ENCODE data around the gene DNM2. TPM values are rescaled to one million over a fixed set of nuclear protein-coding genes. Genes with fewer than 3 reads are reported as not detected.

The DNM2 gene
- total and polyA plus RNA-seq, 2 experiments from 2014 or later, result 47.2 to 60.5 TPM

- H3K4me1 ChIP-seq (ENCODE audit: insufficient read depth), result peaks cover 10% of the 10 kb centered on the region
- H3F3A ChIP-seq (ENCODE audit: insufficient read depth), result peaks cover 10% of the 10 kb centered on the region
- H3K79me2 ChIP-seq (ENCODE audit: insufficient read depth), result peaks cover 39% of the 10 kb centered on the region
- peak overlapping the region; percentile 97 for H2AFZ ChIP-seq
- H3K4me3 ChIP-seq, result peak overlapping the region; percentile 71
- no peaks in the 10 kb centered on the region for H3K27me3 ChIP-seq (replicated peaks; ENCODE audit: insufficient read depth)
- in situ Hi-C loops (cut with MboI), result no loop called here
- no peaks in the 10 kb centered on the region for H3K9me3 ChIP-seq (ENCODE audit: low read depth)
- H3K9ac ChIP-seq, result peak overlapping the region; percentile 70
- no peak for DNase-seq
- H3K9me2 ChIP-seq (ENCODE audit: insufficient read depth), result no peaks in the 10 kb centered on the region
- no peaks in the 10 kb centered on the region for H3K36me3 ChIP-seq (ENCODE audit: low read depth)
- H4K20me1 ChIP-seq (ENCODE audit: insufficient read depth), result no peaks in the 10 kb centered on the region; the same call in 1 of the 2 replicates
- 3 to 11% methylated on average over 9 to 22 of the region's 22 CpGs for WGBS, 2 experiments (ENCODE audit: low coverage in 1 of 2, low lambda C conversion rate in 2 of 2, missing lambda C conversion rate in 2 of 2)
- H3K4me2 ChIP-seq (ENCODE audit: unreplicated experiment), result peak overlapping the region; percentile 82
- peak overlapping the region; percentile 59 for H3K27ac ChIP-seq
- TF ChIP-seq EZH2phosphoT487 (IDR thresholded peaks at IDR 0.05; ENCODE audit: insufficient read depth, low read depth) (no peak), EZH2 (IDR thresholded peaks at IDR 0.05; ENCODE audit: insufficient read depth, poor library complexity, severe bottlenecking) (no peak)
Observed at GRCh38 chr19:10870501-10870954, 152.6 kb downstream of the DNM2 start.

GRCh38 chr19:10870955-10871603 lies 153.2 kb downstream of the DNM2 start, which contains the start of gene CARM1:
Gene CARM1 (plus strand): TSS chr19:10871553. CDS start chr19:10871703, 150 bp downstream.
- H3K4me1 ChIP-seq (ENCODE audit: insufficient read depth), result peaks cover 10% of the 10 kb centered on the region
- in situ Hi-C loops (cut with MboI), result no loop called here

DNA sequence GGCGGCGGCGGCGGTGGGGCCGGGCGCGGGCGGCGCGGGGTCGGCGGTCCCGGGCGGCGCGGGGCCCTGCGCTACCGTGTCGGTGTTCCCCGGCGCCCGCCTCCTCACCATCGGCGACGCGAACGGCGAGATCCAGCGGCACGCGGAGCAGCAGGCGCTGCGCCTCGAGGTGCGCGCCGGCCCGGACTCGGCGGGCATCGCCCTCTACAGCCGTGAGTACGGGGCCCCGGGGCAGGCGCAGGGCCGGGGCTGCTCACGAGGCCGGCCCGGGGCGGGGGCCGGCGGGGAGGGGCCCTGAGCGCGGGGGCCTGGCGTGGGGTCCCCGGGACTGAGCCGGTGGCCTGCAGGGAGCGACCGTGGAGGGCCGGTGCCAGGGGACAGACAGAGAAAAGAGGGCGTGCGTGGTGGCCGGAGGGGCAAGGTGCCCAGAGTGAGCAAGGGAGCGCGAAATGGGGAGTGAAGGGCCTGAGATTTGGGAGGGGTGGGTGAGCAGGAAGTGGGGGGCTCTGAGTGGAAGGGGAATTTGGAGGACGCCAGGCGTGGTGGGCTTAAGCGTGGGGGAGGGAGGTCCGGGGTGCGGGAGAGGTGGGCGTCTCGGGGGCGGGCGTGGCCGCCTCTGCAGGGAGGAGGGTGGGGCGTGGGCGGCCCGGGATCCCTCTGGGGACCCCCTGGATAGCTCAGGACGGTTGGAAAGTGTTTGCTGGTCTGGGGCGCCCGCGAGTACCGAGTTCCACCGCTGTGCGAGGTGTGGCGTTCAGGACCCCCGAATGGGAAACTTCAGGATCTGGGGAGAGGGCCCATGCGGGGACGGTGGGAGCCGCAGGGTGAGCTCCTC lies 154.0 kb downstream of the DNM2 start:
- peak; percentile 62 for DNase-seq
- H3K4me3 ChIP-seq, result peak overlapping the region; percentile 93
- peak overlapping the region; percentile 88 for H3K9ac ChIP-seq
- in situ Hi-C loops (cut with MboI), result no loop called here
- H3K9me3 ChIP-seq (ENCODE audit: low read depth), result no peaks in the 10 kb centered on the region
- no peaks in the 10 kb centered on the region for H3K27me3 ChIP-seq (replicated peaks; ENCODE audit: insufficient read depth)
- H3K9me2 ChIP-seq (ENCODE audit: insufficient read depth), result no peaks in the 10 kb centered on the region
- H3K36me3 ChIP-seq (ENCODE audit: low read depth), result no peaks in the 10 kb centered on the region
- H4K20me1 ChIP-seq (ENCODE audit: insufficient read depth), result no peaks in the 10 kb centered on the region; the same call in 1 of the 2 replicates
- H3K79me2 ChIP-seq (ENCODE audit: insufficient read depth), result peaks cover 53% of the 10 kb centered on the region
- WGBS, 2 experiments (ENCODE audit: low coverage in 1 of 2, low lambda C conversion rate in 2 of 2, missing lambda C conversion rate in 2 of 2), result 0 to 1% methylated on average over 10 to 79 of the region's 90 CpGs
- TF ChIP-seq EZH2 (IDR thresholded peaks at IDR 0.05; ENCODE audit: insufficient read depth, poor library complexity, severe bottlenecking), result no peak
- no peak for TF ChIP-seq EZH2phosphoT487 (IDR thresholded peaks at IDR 0.05; ENCODE audit: insufficient read depth, low read depth)
- peak overlapping the region; percentile 50 for H3K27ac ChIP-seq
- peaks cover 10% of the 10 kb centered on the region for H3K4me1 ChIP-seq (ENCODE audit: insufficient read depth)
- H3F3A ChIP-seq (ENCODE audit: insufficient read depth), result peaks cover 10% of the 10 kb centered on the region
- peak overlapping the region; percentile 65 for H2AFZ ChIP-seq
- H3K4me2 ChIP-seq (ENCODE audit: unreplicated experiment), result peak overlapping the region; percentile 87

More at GRCh38 chr19:10870955-10871603, 153.2 kb downstream of the DNM2 start, which contains the start of gene CARM1:
- H4K20me1 ChIP-seq (ENCODE audit: insufficient read depth), result no peaks in the 10 kb centered on the region; the same call in 1 of the 2 replicates
- H3F3A ChIP-seq (ENCODE audit: insufficient read depth), result peaks cover 10% of the 10 kb centered on the region
- H3K27me3 ChIP-seq (replicated peaks; ENCODE audit: insufficient read depth), result no peaks in the 10 kb centered on the region
- H3K9me3 ChIP-seq (ENCODE audit: low read depth), result no peaks in the 10 kb centered on the region
- peak within 1 kb of the TSS; percentile 87 for H3K4me2 ChIP-seq (ENCODE audit: unreplicated experiment)
- WGBS, 2 experiments (ENCODE audit: low coverage in 1 of 2, low lambda C conversion rate in 2 of 2, missing lambda C conversion rate in 2 of 2), result 1 to 2% methylated on average over 19 to 44 of the region's 99 CpGs
- peak within 1 kb of the TSS; percentile 88 for H3K9ac ChIP-seq
- H3K9me2 ChIP-seq (ENCODE audit: insufficient read depth), result no peaks in the 10 kb centered on the region
- peak within 1 kb of the TSS; percentile 59 for H3K27ac ChIP-seq
- TF ChIP-seq EZH2 (IDR thresholded peaks at IDR 0.05; ENCODE audit: insufficient read depth, poor library complexity, severe bottlenecking), result no peak
- no peak for TF ChIP-seq EZH2phosphoT487 (IDR thresholded peaks at IDR 0.05; ENCODE audit: insufficient read depth, low read depth)
- H3K36me3 ChIP-seq (ENCODE audit: low read depth), result no peaks in the 10 kb centered on the region
- peak within 1 kb of the TSS; percentile 93 for H3K4me3 ChIP-seq
- H3K79me2 ChIP-seq (ENCODE audit: insufficient read depth), result peaks cover 45% of the 10 kb centered on the region
- DNase-seq, result peak; percentile 99
- H2AFZ ChIP-seq, result peak within 1 kb of the TSS; percentile 97

DNA sequence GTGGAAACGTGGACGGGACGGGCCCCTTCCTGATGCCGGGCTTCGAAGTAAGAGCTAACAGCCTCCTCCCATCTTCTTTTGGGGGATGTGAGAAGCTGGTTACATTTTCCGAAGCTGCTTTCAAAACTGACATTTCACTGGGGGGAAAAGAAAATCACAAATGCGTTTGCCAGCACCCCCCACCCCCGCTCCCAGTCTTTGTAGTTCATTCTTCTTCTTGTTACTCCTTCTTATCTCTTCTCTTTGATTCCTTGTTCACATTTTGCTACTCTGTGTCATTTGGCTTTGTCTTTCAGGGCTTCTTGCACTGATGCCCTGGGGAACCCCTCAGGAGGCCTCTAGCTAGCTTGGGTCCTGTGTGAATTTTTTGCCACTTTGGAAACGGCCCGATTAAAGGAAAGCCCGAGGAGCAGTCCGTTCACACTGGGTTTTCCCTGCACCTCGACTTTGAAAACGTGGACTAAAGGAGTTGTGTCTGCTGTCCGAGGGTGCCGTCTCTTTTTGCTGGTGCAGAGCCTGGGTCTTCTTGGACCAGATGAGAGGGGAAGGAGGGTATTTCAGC lies 154.7 kb downstream of the DNM2 start:
- Histone ChIP-seq H3K9me2 (ENCODE audit: insufficient read depth) (no peaks in the 10 kb centered on the region), H3K9ac (peak overlapping the region; percentile 88), H2AFZ (peak overlapping the region; percentile 65), H3F3A (ENCODE audit: insufficient read depth) (peaks cover 10% of the 10 kb centered on the region), H3K4me2 (ENCODE audit: unreplicated experiment) (peak overlapping the region; percentile 87), H3K27ac (peak overlapping the region; percentile 50), H3K9me3 (ENCODE audit: low read depth) (no peaks in the 10 kb centered on the region), H3K27me3 (replicated peaks; ENCODE audit: insufficient read depth) (no peaks in the 10 kb centered on the region), H3K36me3 (ENCODE audit: low read depth) (no peaks in the 10 kb centered on the region), H3K79me2 (ENCODE audit: insufficient read depth) (peaks cover 60% of the 10 kb centered on the region), H3K4me1 (ENCODE audit: insufficient read depth) (peaks cover 10% of the 10 kb centered on the region), H3K4me3 (peak overlapping the region; percentile 93), H4K20me1 (ENCODE audit: insufficient read depth) (no peaks in the 10 kb centered on the region; the same call in 1 of the 2 replicates)
- TF ChIP-seq EZH2phosphoT487 (IDR thresholded peaks at IDR 0.05; ENCODE audit: insufficient read depth, low read depth), result no peak
- TF ChIP-seq EZH2 (IDR thresholded peaks at IDR 0.05; ENCODE audit: insufficient read depth, poor library complexity, severe bottlenecking), result no peak
- DNase-seq, result peak; percentile 57
- WGBS, 2 experiments (ENCODE audit: low coverage in 1 of 2, low lambda C conversion rate in 2 of 2, missing lambda C conversion rate in 2 of 2), result 5 to 8% methylated on average over 16 of the region's 16 CpGs
- in situ Hi-C loops (cut with MboI), result no loop called here
